Colonic mucosa (tissue), 4 donors: ENCODE results near the gene TNIK. TPM values are rescaled to one million over a fixed set of nuclear protein-coding genes. Genes with fewer than 3 reads are reported as not detected.

Experiments
- DNase-seq: peaks from one replicate; pipeline ENCODE4 v3.0.0-alpha.2; 2020
- H3K27ac ChIP-seq: fragments of 200-600 bp; one replicate; pipeline ENCODE4 v1.8.0; 2021
- H3K27me3 ChIP-seq: fragments of 200-600 bp; one replicate; pipeline ENCODE4 v1.8.0; 2021
- H3K36me3 ChIP-seq: fragments of 200-600 bp; one replicate; pipeline ENCODE4 v1.8.0; 2021
- H3K4me1 ChIP-seq: fragments of 200-600 bp; one replicate; pipeline ENCODE4 v1.8.0; 2021; ENCODE audit warnings: mild to moderate bottlenecking
- H3K4me3 ChIP-seq: fragments of 200-600 bp; one replicate; pipeline ENCODE4 v1.8.0; 2021
- H3K9ac ChIP-seq, 2 donors: one replicate each; pipeline ENCODE4 v1.7.0; 2013; ENCODE audit warnings: control low read depth in 2 of 2, low read depth in 2 of 2, low read length in 2 of 2
- H3K9me3 ChIP-seq: fragments of 200-600 bp; one replicate; pipeline ENCODE4 v1.8.0; 2021
- intact Hi-C: fragments of 100-400 bp; cut with DNase I; formaldehyde crosslinking; loops from one replicate; pipeline ENCODE4 v1.14.1; 2022
- microRNA-seq: library from miRNA; unstranded; fragments of <30 nt; microRNA quantifications from one replicate; pipeline ENCODE4, GENCODE V29; 2019
- total RNA-seq, 2 donors: library from RNA; stranded (reverse); fragmentation: NEBNext Ultra II Directional in 1 of 2; extraction: Animal tissue kit (Norgen Biotek cat#: 25700) in 1 of 2; gene quantifications; one replicate each; pipeline ENCODE4 v1.2.1, GENCODE V29; 2021
- TF ChIP-seq, protein P1 (sequence below): fragments of 200-600 bp; IDR thresholded peaks from one replicate; pipeline ENCODE4 v1.8.0; 2022; ENCODE audit warnings: antibody characterized with exemption, mild to moderate bottlenecking
- donor health status: healthy.
- donor health status: DM: no; HTN: no; CAD: no.
- donor health status: DM: no; HTN: no; CAD: no.

The TNIK gene
- total RNA-seq, 2 donors from 2014 or later, result 19.9 to 30.9 TPM

- TF ChIP-seq, protein P1, sequence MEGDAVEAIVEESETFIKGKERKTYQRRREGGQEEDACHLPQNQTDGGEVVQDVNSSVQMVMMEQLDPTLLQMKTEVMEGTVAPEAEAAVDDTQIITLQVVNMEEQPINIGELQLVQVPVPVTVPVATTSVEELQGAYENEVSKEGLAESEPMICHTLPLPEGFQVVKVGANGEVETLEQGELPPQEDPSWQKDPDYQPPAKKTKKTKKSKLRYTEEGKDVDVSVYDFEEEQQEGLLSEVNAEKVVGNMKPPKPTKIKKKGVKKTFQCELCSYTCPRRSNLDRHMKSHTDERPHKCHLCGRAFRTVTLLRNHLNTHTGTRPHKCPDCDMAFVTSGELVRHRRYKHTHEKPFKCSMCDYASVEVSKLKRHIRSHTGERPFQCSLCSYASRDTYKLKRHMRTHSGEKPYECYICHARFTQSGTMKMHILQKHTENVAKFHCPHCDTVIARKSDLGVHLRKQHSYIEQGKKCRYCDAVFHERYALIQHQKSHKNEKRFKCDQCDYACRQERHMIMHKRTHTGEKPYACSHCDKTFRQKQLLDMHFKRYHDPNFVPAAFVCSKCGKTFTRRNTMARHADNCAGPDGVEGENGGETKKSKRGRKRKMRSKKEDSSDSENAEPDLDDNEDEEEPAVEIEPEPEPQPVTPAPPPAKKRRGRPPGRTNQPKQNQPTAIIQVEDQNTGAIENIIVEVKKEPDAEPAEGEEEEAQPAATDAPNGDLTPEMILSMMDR, result no peak
- intact Hi-C loops, result no loop called here
- no peaks in the 10 kb centered on the region for H3K27me3 ChIP-seq
- H3K4me1 ChIP-seq, result no peaks in the 10 kb centered on the region
- H3K9me3 ChIP-seq, result no peaks in the 10 kb centered on the region
- H3K4me3 ChIP-seq, result no peak overlapping the region
- DNase-seq, result no peak
- H3K36me3 ChIP-seq, result no peaks in the 10 kb centered on the region
- no peak overlapping the region for H3K9ac ChIP-seq
- H3K27ac ChIP-seq, result no peak overlapping the region
These were observed 438.8 kb downstream of the TNIK start for GRCh38 chr3:171021377-171021776.

DNA sequence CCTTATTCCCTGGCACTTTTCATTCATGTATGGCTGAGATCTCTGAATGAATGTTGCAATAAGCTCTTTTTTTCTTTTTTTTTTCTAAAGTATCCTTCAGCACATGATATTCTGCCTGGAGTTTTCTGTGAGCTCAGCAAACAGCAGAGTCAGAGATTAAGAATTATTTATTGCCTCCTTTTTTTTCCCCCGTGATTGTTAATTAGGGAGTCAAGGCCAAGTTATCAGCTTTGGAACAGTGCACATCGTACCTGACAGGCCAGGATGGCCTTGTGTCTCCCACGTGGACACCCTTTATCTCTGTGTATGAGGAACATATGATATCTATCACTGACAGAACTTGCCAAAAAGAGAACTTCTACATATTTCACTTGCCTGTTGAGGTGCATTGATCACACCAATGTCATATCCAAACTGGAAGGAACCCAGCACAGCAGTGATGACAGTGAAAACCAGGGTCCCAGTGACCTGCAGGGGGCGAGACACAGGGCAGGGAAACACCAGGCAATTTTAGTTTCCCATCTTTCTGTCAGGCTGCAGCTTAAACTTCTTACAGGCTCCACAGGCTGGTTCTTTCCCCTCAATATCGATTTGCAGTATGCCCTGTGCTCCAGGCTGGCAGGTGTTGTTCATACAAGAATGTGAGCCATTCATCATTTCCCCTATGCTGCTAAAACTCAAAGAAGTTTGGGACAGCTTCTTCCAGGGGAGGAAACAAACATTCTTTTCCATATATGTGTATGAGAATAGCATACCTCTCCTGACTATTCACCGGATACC lies 441.9 kb downstream of the TNIK start:
- H3K36me3 ChIP-seq, result no peaks in the 10 kb centered on the region
- H3K27me3 ChIP-seq, result no peaks in the 10 kb centered on the region
- TF ChIP-seq, protein P1, result no peak
- no peak overlapping the region for H3K27ac ChIP-seq
- H3K4me3 ChIP-seq, result no peak overlapping the region
- intact Hi-C loops, result no loop called here
- no peaks in the 10 kb centered on the region for H3K9me3 ChIP-seq
- no peak overlapping the region for H3K9ac ChIP-seq
- H3K4me1 ChIP-seq, result no peaks in the 10 kb centered on the region
- no peak for DNase-seq

DNA sequence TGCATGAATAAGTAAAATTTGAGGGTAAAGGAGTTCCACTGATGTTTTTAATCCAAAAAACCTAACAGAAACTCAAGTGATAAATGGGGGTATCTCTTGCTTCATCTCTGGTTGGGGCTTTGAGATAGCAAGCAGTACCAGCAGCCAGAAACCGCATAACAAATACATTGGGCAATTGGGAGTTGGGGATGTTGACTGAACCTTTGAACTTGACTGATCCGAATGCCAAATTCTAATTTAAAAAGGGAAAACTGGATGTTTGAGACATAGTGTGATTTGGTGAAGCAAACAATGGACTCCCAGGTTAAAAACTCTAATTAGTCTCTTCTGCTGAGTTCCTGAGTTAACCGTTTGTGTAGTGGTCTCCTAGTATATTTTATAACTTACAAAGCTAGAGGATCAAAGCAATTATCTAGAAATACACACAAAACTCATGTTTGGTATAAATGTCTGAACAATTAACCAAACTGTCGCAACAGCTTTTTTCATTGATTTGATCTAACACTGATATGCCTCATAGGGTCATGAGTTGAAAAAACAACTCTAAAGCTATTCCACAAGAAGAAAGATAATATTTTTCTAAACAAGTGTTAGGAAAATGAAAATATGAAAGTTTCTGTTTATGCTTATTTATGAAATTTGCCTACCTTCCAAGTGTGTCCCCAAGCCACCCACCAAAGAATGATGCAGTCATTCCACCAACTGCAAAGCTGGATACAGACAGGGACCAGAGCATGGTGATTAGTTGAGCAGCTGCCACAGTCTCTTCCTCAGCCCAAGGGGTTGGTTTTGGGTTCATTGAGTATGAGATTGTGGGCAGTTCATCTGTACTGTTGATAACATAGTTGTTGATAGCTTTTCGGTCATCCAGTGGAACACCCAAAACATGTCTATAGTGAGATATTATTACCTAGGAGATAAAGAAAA lies 446.1 kb downstream of the TNIK start:
- TF ChIP-seq, protein P1, result no peak
- intact Hi-C loops, result no loop called here
- H3K9me3 ChIP-seq, result no peaks in the 10 kb centered on the region
- no peak for DNase-seq
- no peaks in the 10 kb centered on the region for H3K4me1 ChIP-seq
- no peaks in the 10 kb centered on the region for H3K36me3 ChIP-seq
- H3K27ac ChIP-seq, result no peak overlapping the region
- no peak overlapping the region for H3K9ac ChIP-seq
- no peaks in the 10 kb centered on the region for H3K27me3 ChIP-seq
- H3K4me3 ChIP-seq, result no peak overlapping the region

DNA sequence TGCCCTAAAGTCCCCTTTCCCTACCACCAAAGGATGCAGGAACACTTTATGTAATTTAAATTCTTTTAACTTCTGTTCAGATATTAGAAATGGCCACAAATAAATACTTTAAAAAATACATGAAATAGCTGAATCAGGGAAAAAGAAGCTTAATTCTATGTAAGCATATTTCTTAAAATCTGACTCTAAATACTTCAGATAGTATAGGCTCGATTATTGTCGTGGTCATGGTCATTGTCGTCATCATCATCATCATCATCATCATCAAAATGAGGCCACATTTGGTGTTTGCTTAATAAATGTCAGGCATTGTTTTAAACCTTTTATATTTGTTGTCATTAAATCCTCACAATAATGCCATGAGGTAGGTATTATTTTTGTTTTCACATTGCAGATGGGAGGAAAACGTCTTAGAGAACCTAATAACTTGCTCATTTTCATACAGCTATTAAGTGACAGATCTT lies 448.3 kb downstream of the TNIK start:
- Histone ChIP-seq H3K27me3 (no peaks in the 10 kb centered on the region), H3K27ac (no peak overlapping the region), H3K9ac (no peak overlapping the region), H3K4me3 (no peak overlapping the region), H3K9me3 (no peaks in the 10 kb centered on the region), H3K4me1 (no peaks in the 10 kb centered on the region), H3K36me3 (no peaks in the 10 kb centered on the region)
- TF ChIP-seq, protein P1, result no peak
- intact Hi-C loops, result no loop called here
- no peak for DNase-seq

Small RNAs within 50 kb of the gene (microRNA-seq; reads per million reads assigned to microRNA genes)
- not detected for gene MIR569
